GM15510 (cell line): Measurements from ENCODE around the gene SREK1.

Experiments
- POLR2A ChIP-seq: IDR thresholded peaks from 3 replicates; pipeline ENCODE4 v1.6.1; 2011; ENCODE audit warnings: borderline replicate concordance; ENCODE audit not compliant: insufficient read length; ENCODE audit errors: extremely low read depth

The SREK1 gene

DNA sequence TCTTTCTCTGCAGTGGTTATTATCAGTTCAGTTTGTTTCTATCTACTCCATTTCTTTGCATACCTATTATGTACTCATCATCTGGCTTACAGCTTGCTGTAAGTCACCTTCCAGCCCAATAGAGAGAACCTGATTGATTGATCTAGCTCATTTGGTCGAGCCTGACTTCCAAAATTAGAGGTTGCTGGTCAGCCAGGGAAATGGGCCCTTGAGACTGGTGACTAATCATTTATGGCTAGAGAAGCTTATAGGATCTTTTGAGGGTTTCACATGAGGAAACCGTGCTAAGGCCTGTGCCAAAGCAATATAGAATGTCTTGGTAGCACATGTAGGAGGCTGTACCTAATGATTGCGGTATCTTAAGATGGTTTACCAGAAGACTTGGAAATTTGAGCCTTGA lies 5.8 kb downstream of the SREK1 start:
- no peak for TF ChIP-seq POLR2A

DNA sequence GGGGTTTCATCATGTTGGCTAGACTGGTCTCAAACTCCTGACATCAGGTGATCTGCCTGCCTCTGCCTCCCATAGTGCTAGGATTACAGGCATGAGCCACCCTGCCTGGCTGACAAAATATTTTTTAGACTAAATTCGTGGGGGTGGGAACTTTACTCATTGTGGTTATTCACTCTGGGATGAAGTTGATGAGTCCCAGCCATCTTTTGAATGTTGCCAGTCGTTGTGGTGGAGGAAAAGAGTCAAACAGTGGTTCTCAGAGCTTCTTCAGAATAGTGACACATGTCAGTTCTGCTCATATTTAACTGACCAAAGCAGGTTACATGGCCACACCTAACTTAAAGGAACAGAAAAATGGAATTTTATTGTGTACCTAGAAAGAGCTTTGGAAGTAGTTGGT lies 6.9 kb downstream of the SREK1 start:
- TF ChIP-seq POLR2A: no peak

DNA sequence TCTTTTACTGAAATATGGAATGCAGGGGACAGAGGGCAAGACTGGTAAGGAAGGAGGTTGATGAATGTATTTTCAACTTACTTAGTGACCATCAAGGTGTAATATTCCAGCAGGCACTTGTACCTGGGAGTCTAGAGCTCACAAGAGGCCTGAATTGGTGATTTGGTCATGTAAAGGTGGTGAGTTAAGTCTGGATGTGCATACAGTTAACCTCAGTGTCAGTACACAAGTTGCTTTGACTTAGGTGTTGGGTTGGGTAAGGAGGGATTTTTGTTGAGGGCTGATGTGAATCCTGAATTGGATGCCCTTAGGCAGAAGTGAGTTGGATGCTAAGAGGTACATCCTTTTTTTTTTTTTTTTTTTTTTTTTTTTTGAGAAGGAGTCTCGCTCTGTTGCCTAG lies 7.4 kb downstream of the SREK1 start:
- TF ChIP-seq POLR2A: no peak

DNA sequence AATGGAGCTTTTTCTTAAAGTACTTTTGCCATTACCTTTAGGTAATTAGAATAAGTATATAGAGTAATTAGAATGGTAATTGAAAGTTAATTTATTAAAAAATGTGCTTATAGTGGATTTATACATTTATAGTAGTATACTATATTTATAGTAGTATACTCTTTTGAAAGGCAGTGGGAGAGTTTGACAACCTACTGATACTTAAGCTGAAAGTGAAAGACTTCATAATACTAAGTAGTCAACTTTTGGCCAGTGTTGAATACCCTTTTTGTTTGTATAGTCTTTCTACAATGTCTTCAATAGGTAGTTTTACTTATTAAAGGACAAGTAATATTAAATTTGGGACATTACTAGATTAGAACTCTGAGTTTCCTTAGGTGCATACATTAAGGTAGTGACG lies 12.9 kb downstream of the SREK1 start:
- no peak for TF ChIP-seq POLR2A

DNA sequence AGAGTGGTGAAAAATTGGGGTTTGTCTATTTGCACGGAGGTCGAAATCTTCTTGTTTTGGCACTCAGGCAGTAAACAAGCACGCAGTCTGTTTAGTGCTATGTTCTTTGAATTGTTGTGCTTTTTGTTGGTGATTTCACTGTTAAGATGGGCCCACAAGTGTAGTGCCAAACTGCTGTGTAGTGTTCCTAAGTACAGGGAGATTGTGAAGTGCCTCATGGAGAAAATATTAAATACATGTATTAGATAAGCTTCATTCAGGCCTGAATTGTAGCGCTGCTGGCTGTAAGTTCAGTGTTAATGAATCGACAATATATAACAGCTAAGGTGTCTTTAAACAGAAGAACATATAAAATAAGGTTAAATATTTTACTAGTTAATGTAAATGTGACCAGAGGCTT lies 17.3 kb downstream of the SREK1 start:
- no peak for TF ChIP-seq POLR2A

DNA sequence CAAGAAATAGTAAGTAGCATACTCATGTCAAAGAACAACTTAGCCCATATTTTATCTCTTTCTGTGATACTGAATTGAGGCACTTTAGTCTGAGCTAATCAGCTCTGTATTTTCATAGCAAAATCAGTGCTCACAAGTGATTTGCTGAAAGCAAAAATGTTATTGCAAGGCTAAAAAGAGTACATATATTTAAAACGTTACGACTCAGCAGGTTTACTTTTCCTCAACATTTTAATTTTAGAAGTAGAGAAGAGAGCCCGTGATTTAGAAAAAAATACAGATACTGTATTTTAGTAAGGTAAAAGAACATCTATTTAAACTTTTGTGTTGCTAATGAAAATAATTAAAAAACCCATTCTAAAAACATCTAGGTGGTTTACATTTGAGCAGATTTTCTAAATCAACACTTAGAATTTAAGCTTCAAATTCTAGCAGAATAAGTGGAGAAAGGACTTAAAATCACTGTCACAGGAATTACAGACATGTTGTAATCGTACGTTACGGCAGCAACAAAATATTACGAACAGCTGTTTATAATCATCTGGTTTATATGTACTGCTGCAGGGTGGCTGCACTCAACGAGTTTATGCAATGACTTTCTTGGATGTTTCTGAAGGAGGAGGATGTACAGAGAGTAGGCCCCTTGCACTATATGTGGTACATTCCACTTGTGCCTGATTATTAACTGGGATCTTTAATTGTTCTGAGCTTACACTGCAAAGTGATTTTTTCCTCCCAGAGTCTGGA lies 20.1 kb downstream of the SREK1 start:
- TF ChIP-seq POLR2A: no peak

DNA sequence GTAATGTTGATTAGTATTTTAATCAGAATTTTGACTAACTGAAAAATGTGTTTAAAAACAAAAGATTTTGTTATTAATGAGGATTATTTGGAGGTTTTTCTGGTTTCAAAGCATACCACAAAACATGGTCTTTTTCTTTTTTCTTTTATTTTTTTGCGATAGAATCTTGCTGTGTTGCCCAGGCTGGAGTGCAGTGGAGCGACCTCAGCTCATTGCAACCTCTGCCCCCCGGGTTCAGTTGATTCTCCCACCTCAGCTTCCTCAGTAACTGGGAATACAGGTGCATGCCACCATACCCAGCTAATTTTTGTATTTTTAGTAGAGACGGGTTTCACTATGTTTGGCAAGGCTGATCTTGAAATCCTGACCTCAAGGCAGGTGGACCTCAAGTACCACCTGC lies 24.1 kb downstream of the SREK1 start:
- TF ChIP-seq POLR2A: no peak

DNA sequence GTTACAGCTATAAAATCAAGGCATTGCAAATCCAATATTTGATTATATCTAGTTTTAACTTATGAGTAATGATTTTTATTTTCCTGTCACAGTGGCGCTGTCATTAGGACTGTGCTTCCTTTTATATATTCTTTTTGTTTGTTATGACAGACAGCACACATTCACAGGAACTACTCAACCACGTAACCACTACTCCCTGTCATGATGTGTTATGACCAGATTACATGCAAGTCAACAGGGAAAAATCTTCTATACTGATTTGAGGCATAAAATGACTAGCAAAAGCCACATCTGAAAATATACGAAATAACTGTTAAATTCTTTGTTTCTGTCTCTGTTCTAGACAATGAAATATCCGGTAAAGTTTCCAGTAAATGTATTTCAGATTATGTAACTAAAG lies 25.4 kb downstream of the SREK1 start:
- TF ChIP-seq POLR2A: no peak

DNA sequence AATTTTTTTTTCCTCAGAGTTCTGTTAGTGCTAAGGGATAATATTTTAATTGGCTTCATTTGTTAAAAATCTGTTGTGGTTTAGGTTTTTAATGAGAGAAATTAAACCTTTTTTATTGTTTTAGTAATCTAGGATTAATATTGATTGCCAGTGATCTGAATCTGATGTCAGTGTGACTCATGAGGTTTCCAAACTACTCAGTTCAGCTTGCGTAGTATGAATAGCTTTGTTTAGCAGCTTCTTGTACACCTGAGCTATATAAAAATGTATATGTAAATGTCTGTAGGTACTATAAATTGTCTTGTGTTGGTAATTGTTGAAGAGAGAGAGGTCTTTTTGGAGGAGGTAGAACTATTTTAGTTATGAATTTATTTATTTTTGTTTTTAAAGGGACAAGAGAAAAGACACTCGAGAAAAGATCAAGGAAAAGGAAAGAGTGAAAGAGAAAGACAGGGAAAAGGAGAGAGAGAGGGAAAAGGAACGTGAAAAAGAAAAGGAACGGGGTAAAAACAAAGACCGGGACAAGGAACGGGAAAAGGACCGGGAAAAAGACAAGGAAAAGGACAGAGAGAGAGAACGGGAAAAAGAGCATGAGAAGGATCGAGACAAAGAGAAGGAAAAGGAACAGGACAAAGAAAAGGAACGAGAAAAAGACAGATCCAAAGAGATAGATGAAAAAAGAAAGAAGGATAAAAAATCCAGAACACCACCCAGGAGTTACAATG lies 26.3 kb downstream of the SREK1 start:
- TF ChIP-seq POLR2A: no peak

DNA sequence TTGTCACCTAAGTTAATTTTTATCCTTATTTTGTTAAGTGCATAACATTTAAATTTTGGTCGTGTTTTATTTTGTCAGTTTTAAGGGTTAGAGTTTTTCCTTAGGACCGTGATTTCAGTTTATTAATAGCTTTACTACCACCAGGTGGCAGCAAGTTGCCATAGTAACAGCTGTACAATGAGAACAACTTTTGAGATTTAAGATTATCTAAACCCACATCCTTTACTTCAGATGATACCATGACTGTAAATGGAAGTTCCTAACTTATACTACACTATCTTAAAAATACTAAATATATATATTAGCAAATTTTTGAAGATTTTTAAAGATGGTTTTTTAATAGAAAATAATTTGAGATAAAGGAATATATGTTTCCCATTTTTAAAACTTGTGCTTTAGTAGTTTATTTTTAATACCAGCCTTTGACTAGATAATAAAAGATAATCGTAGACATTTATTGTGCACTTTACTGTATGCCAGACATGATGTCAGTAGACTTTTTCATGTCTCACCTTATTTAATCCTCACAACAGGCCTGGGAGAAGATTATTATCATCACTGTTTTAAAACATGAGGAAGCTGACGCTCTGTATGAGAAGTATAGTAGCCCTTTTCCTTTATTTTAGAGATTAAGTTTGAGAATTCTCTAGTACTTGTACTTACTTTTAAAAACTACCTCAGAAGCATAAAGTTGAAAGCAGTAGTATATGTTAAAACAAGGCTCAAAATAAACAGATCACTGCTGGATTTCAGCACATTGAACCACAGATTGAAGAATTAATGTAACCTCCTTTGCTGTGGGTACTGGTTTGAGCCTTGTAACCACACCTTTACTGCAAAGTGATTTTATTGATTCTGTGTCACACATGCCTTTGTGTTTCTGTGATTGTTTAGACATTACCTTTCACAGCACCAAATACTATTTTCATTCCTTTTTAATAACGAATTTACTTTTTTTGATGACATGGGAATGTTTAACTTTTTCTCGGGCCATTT lies 27.5 kb downstream of the SREK1 start:
- TF ChIP-seq POLR2A: no peak

DNA sequence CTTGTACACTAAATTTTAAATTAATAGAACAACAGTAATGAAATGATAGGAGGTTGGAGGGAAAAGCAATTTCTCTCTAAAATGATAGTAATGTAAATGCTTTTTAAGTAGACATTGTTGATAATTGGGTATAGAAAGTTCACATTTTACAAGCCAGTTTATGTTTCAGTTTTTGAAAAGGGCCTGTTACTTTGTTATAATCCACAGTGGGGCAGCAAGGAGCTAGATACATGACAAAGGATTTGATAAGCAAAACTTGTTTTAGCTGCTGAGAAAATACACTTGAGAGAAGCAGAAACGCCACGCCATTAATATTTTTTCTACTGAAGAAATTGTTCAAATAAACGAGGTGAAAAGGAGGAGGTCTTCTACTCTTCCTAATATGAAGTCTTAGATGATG lies 30.2 kb downstream of the SREK1 start:
- TF ChIP-seq POLR2A: no peak

DNA sequence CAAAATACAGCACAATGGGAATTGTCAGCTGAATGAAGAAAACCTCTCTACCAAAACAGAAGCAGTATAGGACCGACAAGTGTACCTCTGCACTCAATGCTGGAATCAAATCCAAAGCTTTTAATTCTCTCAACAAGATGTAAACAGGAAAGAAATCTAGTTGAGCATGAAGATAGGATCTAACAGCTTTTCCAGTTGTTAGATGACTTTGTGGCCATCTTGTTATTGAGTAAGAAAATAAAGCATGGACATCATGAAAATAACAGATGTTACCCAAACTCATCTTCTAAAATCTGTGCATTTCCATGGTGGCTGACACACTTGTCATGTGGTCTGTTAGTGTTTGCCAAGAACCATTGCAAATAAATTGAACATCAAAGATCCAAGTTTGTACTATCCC lies 34.7 kb downstream of the SREK1 start:
- no peak for TF ChIP-seq POLR2A

DNA sequence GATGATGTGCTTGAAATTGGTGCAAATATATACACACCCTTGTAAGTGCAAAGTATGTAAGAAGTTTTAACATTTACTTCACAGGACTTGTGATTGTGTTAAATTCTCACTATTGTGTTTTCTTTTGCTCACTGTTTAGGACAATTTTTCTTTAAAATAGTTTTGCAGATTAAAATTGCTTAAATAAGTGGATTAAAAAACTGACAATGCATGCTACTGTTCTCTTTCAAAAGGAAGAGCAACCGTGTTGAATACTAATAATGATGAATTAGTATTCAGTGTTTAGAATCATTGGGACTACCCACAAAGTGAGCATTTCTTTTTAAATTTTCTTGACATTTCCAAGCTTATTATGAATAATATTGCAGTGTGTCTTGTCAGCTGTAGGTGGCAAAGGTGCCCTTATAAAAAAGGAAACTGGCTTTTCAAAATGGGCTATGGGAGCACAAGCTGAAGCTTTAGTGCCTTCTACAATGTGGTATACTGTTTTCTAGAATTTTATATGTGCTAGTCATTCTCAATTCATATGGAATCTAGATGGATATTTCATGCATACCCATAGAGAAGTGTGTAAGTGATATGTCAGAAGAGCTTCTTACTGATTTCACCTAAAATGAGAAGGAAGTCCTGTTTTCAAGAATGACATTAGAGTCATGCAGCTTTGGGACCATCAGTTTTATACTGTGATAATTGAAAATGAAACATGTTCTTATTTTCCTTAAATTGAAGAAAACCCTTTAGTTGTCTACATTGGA lies 35.4 kb downstream of the SREK1 start:
- no peak for TF ChIP-seq POLR2A

DNA sequence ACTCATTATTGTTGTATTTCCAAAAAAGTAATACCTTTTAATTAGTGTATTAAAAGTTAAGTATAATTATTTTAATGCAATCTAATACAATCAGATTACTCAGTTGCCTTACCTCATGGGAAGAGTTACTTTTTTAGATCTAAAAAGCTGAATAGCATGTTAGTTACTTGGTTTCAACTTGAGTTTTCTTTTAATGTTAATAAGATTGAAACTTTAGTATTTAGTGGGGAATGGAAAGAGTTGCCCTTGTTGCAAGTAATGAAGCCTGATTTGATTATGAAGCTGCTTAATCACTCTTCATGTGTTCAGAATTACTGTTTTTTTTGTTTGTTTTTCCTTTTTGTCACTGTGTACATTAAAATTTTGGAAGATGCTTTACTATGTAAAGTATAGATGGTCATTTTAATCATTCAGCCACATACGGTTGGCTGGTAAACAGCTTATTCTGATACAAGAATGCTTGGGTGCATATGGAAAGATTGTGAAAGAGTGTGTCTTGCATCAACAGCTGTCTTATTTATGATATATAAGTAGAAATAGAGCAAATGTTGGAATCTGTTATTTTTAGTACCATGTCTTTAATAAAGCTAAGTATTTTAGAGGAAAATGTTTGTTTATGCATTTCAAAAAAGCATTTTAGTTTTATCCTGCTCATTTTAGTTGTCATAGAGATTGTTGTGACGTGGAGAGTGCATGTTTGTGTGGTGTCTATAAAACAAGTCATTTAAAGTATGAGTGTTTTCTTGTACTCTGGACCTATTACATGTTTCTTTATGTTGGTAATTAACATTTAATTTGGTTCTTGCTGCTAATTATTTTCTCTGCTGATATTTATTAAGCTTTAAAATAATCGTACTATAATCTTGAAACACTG lies 36.4 kb downstream of the SREK1 start:
- TF ChIP-seq POLR2A: no peak

DNA sequence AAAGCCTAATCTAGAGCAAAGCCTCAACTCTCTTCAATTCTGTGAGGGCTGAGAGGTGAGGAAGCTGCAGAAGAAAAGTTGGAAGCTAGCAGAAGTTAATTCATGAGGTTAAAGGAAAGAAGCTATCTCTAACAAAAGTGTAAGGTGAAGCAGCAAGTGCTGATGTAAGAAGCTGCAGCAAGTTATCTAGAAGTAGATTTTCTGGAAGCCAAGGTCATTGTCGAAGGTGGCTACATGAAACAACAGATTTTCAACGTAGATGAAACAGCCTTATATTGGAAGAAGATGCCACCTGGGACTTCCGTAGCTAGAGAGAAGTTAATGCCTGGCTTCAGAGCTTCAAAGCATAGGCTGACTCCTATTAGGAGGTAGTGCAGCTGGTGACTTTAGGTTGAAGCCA lies 42.0 kb downstream of the SREK1 start:
- no peak for TF ChIP-seq POLR2A
